ENCODE data around the gene UBE2H.

DNA sequence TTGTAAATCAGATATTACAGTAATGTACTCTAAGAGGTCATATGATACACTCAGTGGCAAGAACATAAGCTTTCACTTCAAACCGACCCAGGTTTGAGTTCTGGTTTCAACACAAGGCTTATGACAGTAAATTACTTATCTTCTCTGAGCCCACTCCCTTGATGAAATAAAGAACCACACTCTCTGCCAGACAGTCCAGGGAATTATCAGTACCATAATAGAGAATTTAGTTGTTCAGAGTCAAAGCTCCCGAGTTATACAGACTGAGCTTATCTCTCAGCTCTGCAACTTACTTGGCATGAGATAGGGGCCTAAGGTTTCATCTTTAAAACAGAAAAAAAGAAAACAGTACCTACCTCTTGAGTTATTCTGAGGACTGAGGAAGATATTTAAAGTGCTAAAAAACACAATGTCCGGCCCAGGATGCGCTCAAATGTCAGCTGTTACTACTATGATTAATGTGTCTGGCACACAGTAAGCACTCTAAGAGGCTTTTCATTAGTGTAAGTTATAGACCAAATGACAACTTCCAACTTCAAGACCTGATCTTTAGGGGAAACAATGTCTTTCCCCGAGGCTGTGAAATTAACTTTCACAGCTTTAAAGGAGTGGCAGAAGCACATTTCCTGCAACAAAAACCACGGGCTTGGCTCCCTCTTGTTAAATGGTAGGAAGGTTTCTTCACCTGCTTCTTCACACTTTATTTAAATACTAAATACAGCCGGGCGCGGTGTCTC, 38.1 kb downstream of the UBE2H start:
- TF ChIP-seq, protein P1, sequence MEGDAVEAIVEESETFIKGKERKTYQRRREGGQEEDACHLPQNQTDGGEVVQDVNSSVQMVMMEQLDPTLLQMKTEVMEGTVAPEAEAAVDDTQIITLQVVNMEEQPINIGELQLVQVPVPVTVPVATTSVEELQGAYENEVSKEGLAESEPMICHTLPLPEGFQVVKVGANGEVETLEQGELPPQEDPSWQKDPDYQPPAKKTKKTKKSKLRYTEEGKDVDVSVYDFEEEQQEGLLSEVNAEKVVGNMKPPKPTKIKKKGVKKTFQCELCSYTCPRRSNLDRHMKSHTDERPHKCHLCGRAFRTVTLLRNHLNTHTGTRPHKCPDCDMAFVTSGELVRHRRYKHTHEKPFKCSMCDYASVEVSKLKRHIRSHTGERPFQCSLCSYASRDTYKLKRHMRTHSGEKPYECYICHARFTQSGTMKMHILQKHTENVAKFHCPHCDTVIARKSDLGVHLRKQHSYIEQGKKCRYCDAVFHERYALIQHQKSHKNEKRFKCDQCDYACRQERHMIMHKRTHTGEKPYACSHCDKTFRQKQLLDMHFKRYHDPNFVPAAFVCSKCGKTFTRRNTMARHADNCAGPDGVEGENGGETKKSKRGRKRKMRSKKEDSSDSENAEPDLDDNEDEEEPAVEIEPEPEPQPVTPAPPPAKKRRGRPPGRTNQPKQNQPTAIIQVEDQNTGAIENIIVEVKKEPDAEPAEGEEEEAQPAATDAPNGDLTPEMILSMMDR (IDR thresholded peaks at IDR 0.05; ENCODE audit: low read depth, low read length) = no peak
- no peak for TF ChIP-seq POLR2A (IDR thresholded peaks at IDR 0.05; ENCODE audit: extremely low read depth, insufficient read length)
- TF ChIP-seq, protein P2, sequence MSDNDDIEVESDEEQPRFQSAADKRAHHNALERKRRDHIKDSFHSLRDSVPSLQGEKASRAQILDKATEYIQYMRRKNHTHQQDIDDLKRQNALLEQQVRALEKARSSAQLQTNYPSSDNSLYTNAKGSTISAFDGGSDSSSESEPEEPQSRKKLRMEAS (IDR thresholded peaks at IDR 0.05; ENCODE audit: low read depth, low read length) = no peak

Measured in NB4 (cell line).